ENCODE data around the gene GPR146.
A peak's percentile ranks its signal among the peaks of the same experiment; 100 is the strongest.

The GPR146 gene

DNA sequence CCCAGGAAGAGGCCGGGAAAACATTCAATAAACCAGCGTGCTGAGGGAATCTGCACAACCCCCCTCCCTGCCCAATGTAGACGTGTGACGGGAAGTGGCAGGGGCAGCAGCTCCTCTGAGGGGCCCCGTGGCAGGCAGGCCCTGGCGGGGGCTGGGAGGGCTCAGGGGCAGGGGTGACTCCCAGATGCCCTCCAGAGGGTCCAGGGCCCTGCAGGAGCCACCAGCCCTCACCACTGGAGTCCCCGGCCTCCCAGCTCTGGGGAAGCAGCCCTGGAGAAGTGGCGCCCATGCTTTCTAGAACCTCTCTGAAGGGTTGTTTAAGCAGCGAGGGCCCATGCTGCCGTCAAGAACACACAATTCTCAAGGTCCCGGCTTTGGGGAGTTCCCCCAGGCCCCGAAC is 35.2 kb downstream of the GPR146 start:
- no peak for DNase-seq

- no peak for DNase-seq
These were observed 36.0 kb downstream of the GPR146 start for GRCh38 chr7:1080252-1080920.

DNA sequence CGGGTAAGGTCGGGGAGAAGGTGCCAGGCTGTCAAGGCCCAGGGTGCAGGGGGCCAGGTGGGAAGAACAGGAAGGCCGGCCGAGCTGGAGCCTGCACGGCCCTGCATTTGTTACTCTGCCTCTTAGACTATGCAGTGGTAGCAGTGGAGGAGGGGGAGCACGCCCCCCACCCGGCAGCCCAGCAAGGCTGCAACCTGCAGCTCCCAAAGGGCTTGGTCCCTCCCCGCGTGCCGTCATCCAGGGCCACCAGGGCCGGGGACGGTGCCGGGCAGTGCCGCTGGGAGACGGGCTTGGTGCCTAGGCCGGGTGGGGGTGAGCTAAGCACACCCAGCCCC is 36.5 kb downstream of the GPR146 start:
- DNase-seq = no peak

GRCh38 chr7:1081336-1081735 is 37.0 kb downstream of the GPR146 start:
- no peak for DNase-seq

- DNase-seq = no peak
These were observed 37.6 kb downstream of the GPR146 start for GRCh38 chr7:1081931-1082401.

DNA sequence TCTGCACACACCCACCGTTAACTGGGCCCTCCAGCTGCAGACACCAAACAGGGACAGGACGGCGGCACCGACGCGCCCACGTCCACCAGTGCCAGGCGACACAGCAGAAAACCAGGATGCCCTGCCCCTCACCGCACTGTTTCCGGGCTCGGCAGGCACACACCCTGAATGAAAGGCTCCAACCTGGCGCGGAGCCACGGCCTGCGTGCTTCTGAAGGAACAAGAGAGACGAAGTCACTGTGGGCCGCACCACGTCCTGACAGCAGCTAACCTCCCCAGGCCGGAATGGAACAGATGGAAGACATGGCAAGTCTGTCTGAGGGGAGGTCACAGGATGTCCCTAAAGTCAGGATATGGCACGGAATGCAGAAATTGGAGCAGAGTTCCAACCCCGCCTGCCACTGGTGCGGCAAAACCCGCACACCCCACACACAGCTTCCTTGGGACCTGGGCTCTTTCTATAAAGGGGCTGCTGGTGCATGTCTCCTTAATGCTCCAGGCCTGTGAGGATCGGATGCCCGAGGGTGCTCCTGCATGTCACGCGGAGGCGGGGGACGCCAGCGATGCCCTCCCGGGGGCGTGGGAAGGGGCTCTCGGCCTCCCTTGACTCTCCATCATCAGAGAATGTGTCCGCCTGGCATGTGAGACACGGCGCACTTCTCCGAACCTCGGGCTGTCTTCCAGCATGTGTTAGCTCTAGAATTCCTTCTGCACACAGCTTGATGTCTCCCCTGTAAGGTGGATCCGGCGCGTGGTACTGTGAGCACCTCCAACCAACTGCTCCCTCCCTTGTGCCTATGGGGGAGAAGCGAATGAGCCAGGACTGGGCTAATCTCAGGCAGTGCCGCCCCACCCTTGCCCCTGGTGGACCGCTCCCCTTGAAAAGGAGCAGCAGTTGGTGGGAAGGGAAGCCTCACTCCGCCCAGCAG is 39.6 kb downstream of the GPR146 start:
- DNase-seq = no peak

- DNase-seq = no peak
These were observed 40.9 kb downstream of the GPR146 start for GRCh38 chr7:1085266-1085665.

DNA sequence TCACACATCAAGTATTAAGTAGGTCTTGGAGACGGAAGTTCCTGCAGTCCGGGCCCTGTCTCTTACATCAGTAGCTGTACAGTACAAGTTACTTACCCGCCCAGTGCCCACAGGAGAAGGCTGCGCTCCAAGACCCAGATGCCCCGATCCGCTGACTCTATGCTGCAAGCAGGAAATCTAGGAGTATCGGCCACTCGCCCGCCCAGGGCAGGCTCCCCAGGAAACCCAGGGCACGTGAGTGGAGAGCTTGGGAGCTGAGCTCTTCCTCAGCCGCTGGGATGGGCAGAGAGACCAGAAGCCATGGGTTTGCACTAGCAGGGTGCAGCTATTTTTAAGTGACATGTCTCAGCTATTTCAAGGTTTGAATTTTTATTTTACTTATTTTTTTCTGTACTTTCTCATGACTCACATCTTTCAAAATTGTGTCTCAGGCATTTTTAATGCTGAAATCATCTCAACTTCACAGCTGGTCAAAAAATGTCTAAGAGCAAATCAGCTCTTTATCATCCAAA is 41.6 kb downstream of the GPR146 start:
- DNase-seq = no peak

GRCh38 chr7:1086588-1087464 is 42.5 kb downstream of the GPR146 start:
- peak; percentile 19 for DNase-seq

DNA sequence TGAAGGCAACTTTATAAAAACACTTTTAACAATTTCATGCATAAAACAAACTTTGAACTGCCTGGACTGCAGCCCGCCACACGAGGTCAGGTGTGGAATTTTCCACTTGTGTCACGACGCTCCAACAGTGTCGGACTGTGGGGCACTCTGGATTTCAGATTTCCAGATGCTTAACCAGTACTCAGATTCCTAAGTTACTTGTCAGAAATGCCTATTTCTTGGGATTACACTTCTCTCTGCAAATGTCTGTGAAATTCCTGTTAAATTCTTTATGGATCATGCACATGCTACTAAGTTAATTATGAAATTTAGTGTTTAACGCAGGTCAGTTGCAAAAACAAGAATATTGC is 43.1 kb downstream of the GPR146 start:
- DNase-seq = no peak

GRCh38 chr7:1087952-1088920 is 43.9 kb downstream of the GPR146 start, which contains the start of gene GPER1:
Gene GPER1 (plus strand): TSS chr7:1088113. CDS start chr7:1091729, 3,616 bp downstream.
- DNase-seq = peak; percentile 43

- no peak for DNase-seq
These were observed 45.9 kb downstream of the GPR146 start for GRCh38 chr7:1090236-1090635.

DNA sequence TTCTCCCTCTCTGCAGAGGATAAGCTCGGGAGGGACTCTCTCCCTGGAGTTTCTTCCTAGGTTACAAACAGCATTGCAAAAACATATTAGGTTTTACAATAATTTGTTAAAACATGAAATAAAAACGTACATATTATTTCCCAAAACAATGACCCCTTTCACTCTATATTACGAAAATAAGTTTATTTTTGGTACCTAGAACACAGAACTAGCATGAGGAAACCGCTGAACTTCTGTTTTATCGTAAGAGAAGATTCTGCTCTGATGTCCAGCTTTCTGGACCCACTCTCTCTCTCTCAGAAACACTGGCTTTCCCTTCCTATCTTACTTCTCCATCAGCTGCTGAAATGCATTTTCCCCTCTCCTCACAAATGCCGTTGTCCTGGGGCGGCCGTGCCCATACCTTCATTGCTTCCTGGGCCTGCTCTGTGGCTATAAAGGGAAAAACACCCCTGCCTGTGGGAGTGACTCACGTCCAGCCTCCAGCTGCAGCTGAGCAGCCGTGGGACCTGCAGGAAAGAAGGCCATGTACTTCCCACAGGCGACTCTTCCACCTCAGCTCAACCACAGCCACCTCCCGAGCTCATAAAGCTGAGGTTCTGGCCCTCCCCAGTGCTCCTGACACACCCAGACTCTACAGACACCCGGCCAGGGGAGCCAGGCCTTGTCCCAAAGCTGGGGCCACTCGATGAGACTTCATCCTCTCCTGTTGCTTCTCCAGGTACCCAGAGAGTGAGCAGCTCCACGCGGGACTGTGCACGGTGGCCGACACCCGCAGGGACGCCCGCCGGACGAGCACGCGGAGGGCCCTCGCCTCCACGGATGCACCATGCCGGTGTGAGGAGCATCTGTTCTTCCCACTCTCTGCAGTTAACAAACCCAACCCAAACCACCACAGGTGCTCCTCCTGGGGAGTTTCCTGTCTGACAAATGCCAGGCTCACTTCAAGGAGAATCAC is 46.6 kb downstream of the GPR146 start:
- no peak for DNase-seq

GRCh38 chr7:1091644-1092027 is 47.3 kb downstream of the GPR146 start:
- DNase-seq = no peak

DNA sequence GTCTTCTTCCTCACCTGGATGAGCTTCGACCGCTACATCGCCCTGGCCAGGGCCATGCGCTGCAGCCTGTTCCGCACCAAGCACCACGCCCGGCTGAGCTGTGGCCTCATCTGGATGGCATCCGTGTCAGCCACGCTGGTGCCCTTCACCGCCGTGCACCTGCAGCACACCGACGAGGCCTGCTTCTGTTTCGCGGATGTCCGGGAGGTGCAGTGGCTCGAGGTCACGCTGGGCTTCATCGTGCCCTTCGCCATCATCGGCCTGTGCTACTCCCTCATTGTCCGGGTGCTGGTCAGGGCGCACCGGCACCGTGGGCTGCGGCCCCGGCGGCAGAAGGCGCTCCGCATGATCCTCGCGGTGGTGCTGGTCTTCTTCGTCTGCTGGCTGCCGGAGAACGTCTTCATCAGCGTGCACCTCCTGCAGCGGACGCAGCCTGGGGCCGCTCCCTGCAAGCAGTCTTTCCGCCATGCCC is 47.9 kb downstream of the GPR146 start:
- no peak for DNase-seq

- no peak for DNase-seq
These were observed 48.6 kb downstream of the GPR146 start for GRCh38 chr7:1092806-1093501.

DNA sequence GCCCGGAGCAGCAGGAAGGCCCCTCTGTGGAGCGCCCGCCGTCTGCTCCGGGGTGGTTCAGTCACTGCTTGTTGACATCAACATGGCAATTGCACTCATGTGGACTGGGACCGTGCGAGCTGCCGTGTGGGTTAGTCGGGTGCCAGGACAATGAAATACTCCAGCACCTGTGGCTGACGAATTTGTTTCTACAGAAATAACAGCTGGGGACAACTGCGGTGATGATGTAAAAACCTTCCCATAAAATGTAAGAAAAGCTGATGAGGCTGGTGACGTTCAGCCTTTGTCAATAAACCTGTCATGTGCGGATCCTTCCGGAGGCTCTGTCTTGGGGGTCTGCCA is 49.1 kb downstream of the GPR146 start:
- DNase-seq = no peak

- no peak for DNase-seq
These were observed 49.7 kb downstream of the GPR146 start for GRCh38 chr7:1093916-1094508.

DNA sequence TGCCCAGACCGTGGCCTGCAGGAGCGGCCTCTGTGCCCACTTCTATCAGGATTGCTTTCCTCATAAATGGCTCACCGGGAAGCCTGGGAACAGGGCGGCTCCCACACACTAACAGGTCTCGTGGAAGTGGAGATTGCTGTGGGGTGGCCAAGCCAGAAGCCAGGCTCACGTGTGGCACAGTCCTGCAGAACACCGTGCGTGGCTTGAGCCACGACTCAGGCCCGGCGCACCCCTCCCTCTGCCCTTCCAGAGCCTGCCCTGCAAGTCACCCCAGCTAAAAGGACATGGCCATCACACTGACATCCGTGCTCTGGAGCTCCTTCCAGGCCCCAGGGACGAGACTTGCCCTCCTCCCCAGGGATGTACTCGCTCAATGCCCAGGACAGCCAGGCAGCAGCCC is 50.5 kb downstream of the GPR146 start:
- DNase-seq = no peak
